Measurements from ENCODE around the gene C17orf100. TPM values are rescaled to one million over a fixed set of nuclear protein-coding genes. Genes with fewer than 3 reads are reported as not detected.
"Not testable (repeated sequence)": the region's sequence is repeated elsewhere in the genome, so short reads cannot be mapped to it uniquely, and the experiment has no call there.

Gene C17orf100
- total and polyA plus RNA-seq, 2 donors: 1.2 to 3.0 TPM

GRCh38 chr17:6654841-6655731 is 3.5 kb downstream of the C17orf100 start:
- H3K4me3 ChIP-seq (ENCODE audit: low read depth, low read length): no peak overlapping the region

GRCh38 chr17:6655732-6656361 is 4.3 kb downstream of the C17orf100 start:
- H3K27ac ChIP-seq (ENCODE audit: low read depth); H3K4me1 ChIP-seq (ENCODE audit: insufficient read depth); DNase-seq (ENCODE audit: extremely low spot score); H3K4me3 ChIP-seq (ENCODE audit: low read depth, low read length); H3K36me3 ChIP-seq (ENCODE audit: insufficient read depth): not testable (repeated sequence)
- WGBS: 4% methylated on average over 27 of the region's 41 CpGs

More at GRCh38 chr17:6654841-6655731, 3.5 kb downstream of the C17orf100 start:
- H3K4me1 ChIP-seq (ENCODE audit: insufficient read depth): peaks cover 2% of the 10 kb centered on the region
- H3K36me3 ChIP-seq (ENCODE audit: insufficient read depth): no peaks in the 10 kb centered on the region
- no peak for DNase-seq (ENCODE audit: extremely low spot score)
- H3K27ac ChIP-seq (ENCODE audit: low read depth): no peak overlapping the region
- 19% methylated on average over 46 of the region's 46 CpGs for WGBS

- peak overlapping the region; percentile 12 for H3K4me3 ChIP-seq (ENCODE audit: low read depth, low read length)
- WGBS: 7% methylated on average over 53 of the region's 55 CpGs
- DNase-seq (ENCODE audit: extremely low spot score): not testable (repeated sequence)
These were observed 5.5 kb downstream of the C17orf100 start for GRCh38 chr17:6656797-6657632.

GRCh38 chr17:6657633-6658287 is 6.2 kb downstream of the C17orf100 start:
- WGBS: 67% methylated on average over 18 of the region's 18 CpGs
- Histone ChIP-seq H3K4me1 (ENCODE audit: insufficient read depth) (peaks cover 2% of the 10 kb centered on the region), H3K36me3 (ENCODE audit: insufficient read depth) (no peaks in the 10 kb centered on the region), H3K27ac (ENCODE audit: low read depth) (no peak overlapping the region), H3K4me3 (ENCODE audit: low read depth, low read length) (no peak overlapping the region)
- DNase-seq (ENCODE audit: extremely low spot score): no peak

More at GRCh38 chr17:6656797-6657632, 5.5 kb downstream of the C17orf100 start:
- H3K27ac ChIP-seq (ENCODE audit: low read depth); H3K36me3 ChIP-seq (ENCODE audit: insufficient read depth); H3K4me1 ChIP-seq (ENCODE audit: insufficient read depth): not testable (repeated sequence)

GRCh38 chr17:6658411-6658810 is 6.8 kb downstream of the C17orf100 start:
- WGBS: 94% methylated on average over 5 of the region's 5 CpGs
- not testable (repeated sequence) for H3K36me3 ChIP-seq (ENCODE audit: insufficient read depth); DNase-seq (ENCODE audit: extremely low spot score); H3K4me3 ChIP-seq (ENCODE audit: low read depth, low read length); H3K4me1 ChIP-seq (ENCODE audit: insufficient read depth); H3K27ac ChIP-seq (ENCODE audit: low read depth)

GRCh38 chr17:6660101-6660500 is 8.5 kb downstream of the C17orf100 start:
- no peaks in the 10 kb centered on the region for H3K4me1 ChIP-seq (ENCODE audit: insufficient read depth)
- no peak overlapping the region for H3K4me3 ChIP-seq (ENCODE audit: low read depth, low read length)
- DNase-seq (ENCODE audit: extremely low spot score): no peak
- no peaks in the 10 kb centered on the region for H3K36me3 ChIP-seq (ENCODE audit: insufficient read depth)
- no peak overlapping the region for H3K27ac ChIP-seq (ENCODE audit: low read depth)
- 78% methylated on average over 9 of the region's 9 CpGs for WGBS

- no peak overlapping the region for H3K27ac ChIP-seq (ENCODE audit: low read depth)
- 43% methylated on average over 11 of the region's 11 CpGs for WGBS
- H3K36me3 ChIP-seq (ENCODE audit: insufficient read depth): no peaks in the 10 kb centered on the region
- DNase-seq (ENCODE audit: extremely low spot score): no peak
- H3K4me1 ChIP-seq (ENCODE audit: insufficient read depth): no peaks in the 10 kb centered on the region
- H3K4me3 ChIP-seq (ENCODE audit: low read depth, low read length): no peak overlapping the region
These were observed 9.4 kb downstream of the C17orf100 start for GRCh38 chr17:6660805-6661463.

- Histone ChIP-seq H3K36me3 (ENCODE audit: insufficient read depth) (no peaks in the 10 kb centered on the region), H3K27ac (ENCODE audit: low read depth) (no peak overlapping the region), H3K4me3 (ENCODE audit: low read depth, low read length) (no peak overlapping the region), H3K4me1 (ENCODE audit: insufficient read depth) (no peaks in the 10 kb centered on the region)
- WGBS: 69% methylated on average over 2 of the region's 2 CpGs
- no peak for DNase-seq (ENCODE audit: extremely low spot score)
These were observed 9.9 kb downstream of the C17orf100 start for GRCh38 chr17:6661464-6661848.

GRCh38 chr17:6663200-6663599 is 11.6 kb downstream of the C17orf100 start:
- 93% methylated on average over 14 of the region's 14 CpGs for WGBS
- not testable (repeated sequence) for H3K4me3 ChIP-seq (ENCODE audit: low read depth, low read length); H3K4me1 ChIP-seq (ENCODE audit: insufficient read depth); H3K27ac ChIP-seq (ENCODE audit: low read depth); DNase-seq (ENCODE audit: extremely low spot score); H3K36me3 ChIP-seq (ENCODE audit: insufficient read depth)

GRCh38 chr17:6666077-6666521 is 14.5 kb downstream of the C17orf100 start:
- no peak for DNase-seq (ENCODE audit: extremely low spot score)
- no peak overlapping the region for H3K27ac ChIP-seq (ENCODE audit: low read depth)

GRCh38 chr17:6666557-6666956 is 15.0 kb downstream of the C17orf100 start:
- H3K4me1 ChIP-seq (ENCODE audit: insufficient read depth): no peaks in the 10 kb centered on the region
- 91% methylated on average over 6 of the region's 6 CpGs for WGBS
- H3K27ac ChIP-seq (ENCODE audit: low read depth): no peak overlapping the region
- H3K36me3 ChIP-seq (ENCODE audit: insufficient read depth): no peaks in the 10 kb centered on the region
- H3K4me3 ChIP-seq (ENCODE audit: low read depth, low read length): no peak overlapping the region
- no peak for DNase-seq (ENCODE audit: extremely low spot score)

More at GRCh38 chr17:6666077-6666521, 14.5 kb downstream of the C17orf100 start:
- Histone ChIP-seq H3K4me1 (ENCODE audit: insufficient read depth) (no peaks in the 10 kb centered on the region), H3K4me3 (ENCODE audit: low read depth, low read length) (no peak overlapping the region), H3K36me3 (ENCODE audit: insufficient read depth) (no peaks in the 10 kb centered on the region)
- 15% methylated on average over 9 of the region's 9 CpGs for WGBS

GRCh38 chr17:6667516-6667915 is 16.0 kb downstream of the C17orf100 start:
- Histone ChIP-seq H3K36me3 (ENCODE audit: insufficient read depth) (no peaks in the 10 kb centered on the region), H3K4me1 (ENCODE audit: insufficient read depth) (no peaks in the 10 kb centered on the region), H3K4me3 (ENCODE audit: low read depth, low read length) (no peak overlapping the region), H3K27ac (ENCODE audit: low read depth) (no peak overlapping the region)
- 64% methylated on average over 6 of the region's 6 CpGs for WGBS
- DNase-seq (ENCODE audit: extremely low spot score): no peak

Measured in urinary bladder (tissue), 4 donors.